NCI-H460 (cell line): ENCODE results near the gene COLGALT1. TPM values are rescaled to one million over a fixed set of nuclear protein-coding genes. Genes with fewer than 3 reads are reported as not detected.

Source experiments
- DNase-seq: peaks from one replicate; pipeline ENCODE4 v3.0.0-alpha.2; 2016; ENCODE audit warnings: low read depth; ENCODE audit errors: extremely low read depth
- total RNA-seq: library from RNA; depleted of rRNA; stranded (reverse); fragments of >200 nt; shearing (Covaris generic); gene quantifications from 2 replicates; pipeline ENCODE4 v1.2.3, GENCODE V29; 2014; rRNA removed

Gene COLGALT1
- total RNA-seq, 1 experiment from 2014 or later = 41.4 TPM

GRCh38 chr19:17617807-17618192, 62.4 kb downstream of the COLGALT1 start:
- no peak for DNase-seq

DNA sequence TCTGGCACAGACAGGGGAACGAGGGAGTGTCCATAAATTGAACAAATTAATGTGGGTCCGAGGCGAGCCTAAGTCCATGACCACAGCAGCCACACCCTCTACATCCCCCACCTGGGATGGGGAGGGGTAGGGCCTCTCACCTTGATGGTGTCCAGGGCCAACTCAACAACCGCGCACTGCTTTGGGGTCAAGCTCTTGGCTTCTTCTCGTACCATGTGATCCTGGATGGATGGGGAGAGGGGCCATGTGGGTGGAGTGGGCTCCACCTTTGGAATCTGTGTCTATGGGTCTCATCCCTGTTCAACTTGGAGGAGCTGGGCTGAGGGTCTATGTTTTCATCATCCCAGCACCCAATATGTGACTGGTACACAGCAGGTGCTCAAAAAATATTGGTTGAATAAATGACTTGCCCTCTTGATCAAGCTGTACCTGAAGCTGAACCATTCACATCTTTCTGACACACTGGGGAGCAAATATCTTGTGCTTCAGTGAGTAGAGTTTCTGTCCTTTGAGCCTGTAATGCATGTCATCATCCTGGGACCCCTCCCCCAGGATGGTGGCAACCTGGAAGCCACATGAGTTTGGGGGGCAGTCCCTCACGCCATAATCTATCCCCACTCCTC, 62.9 kb downstream of the COLGALT1 start:
- DNase-seq = no peak

GRCh38 chr19:17618936-17619335, 63.5 kb downstream of the COLGALT1 start:
- DNase-seq = no peak

GRCh38 chr19:17620696-17621095, 65.2 kb downstream of the COLGALT1 start:
- DNase-seq = no peak

GRCh38 chr19:17623224-17623935, 67.9 kb downstream of the COLGALT1 start:
- no peak for DNase-seq

- no peak for DNase-seq
Observed at GRCh38 chr19:17624314-17624991, 69.0 kb downstream of the COLGALT1 start.

GRCh38 chr19:17625043-17625442, 69.6 kb downstream of the COLGALT1 start:
- DNase-seq = no peak

DNA sequence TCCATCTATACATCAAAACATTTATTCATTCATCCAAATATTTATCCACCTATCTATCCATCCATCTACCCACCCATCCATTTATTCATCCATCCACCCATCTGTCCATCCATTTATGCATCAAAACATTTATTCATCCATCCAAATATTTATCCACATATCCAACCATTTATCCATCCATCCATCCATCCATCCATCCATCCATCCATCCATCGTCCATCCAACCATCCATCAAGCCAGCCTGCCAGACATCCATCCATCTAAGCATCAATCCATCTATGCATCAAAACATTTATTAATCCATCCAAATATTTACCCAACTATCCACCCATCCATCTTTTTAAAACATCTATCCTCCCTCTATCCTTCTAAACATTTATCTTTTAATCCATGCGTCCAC, 70.5 kb downstream of the COLGALT1 start:
- DNase-seq = no peak

- no peak for DNase-seq
Observed at GRCh38 chr19:17626456-17627015, 71.1 kb downstream of the COLGALT1 start.

GRCh38 chr19:17627161-17627560, 71.7 kb downstream of the COLGALT1 start:
- no peak for DNase-seq

DNA sequence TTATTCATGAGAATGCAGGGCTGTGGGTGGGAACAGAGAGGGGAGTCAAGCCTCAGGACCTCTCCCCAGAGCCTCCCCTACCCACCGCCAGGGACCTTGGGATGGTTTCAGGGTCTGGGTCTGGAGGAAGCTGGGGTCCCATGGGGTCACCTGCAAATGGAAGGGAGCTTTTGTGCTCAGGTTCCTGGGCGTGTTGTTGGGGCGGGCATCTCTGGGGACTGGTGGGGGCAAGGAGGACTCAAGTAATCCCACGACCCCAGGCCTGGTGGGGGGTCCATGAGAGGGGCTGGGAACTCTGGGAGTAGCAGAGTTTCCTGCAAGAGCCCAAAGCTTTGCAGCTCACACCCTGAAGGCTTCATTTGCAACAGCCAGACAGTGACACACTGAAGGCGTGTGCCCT, 72.5 kb downstream of the COLGALT1 start:
- no peak for DNase-seq

DNA sequence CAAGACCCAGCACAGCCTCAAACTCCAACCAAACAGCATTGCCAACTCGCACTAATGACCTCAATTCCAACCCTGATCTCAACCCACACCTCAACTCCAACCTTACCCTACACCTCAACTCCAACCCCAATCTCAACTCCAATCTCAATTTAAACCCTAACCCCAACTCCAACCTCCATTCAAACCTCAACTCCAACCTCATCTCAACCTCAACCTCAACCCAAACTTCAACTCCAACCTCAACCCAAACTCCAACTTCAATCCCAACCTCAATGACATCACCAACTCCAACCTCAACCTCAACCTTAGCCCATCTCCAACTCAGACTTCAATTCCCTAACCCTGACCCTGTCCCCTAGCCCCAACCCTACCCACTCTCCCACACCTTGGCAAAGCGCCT, 74.3 kb downstream of the COLGALT1 start:
- DNase-seq = no peak

DNA sequence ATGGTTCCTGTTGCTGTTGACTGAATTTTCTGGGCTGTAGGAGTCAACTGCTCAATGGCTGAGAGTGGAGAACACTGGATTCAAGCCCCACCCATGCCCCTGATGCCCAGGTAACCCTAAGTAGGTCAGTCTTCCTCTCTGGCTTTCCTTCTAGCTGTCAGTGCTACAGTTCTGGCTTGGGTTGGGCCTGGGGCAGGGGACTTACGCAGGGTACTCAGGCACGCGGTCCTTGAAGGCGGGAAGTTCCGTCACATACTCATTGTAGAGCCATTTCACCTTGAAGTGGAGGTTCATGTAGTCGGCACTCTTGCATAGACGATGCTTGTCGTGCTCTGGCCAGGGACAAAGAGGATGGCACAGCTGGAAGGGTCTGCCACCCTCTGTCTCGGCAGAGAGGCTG, 77.1 kb downstream of the COLGALT1 start:
- no peak for DNase-seq

Other genes with a start within 250 kb of the COLGALT1 start
- 55.1 and 60.1 TPM in 2 replicates for gene MRPL34, start 249.8 kb upstream of the COLGALT1 start, total RNA-seq
- 15.1 and 15.3 TPM in 2 replicates for gene DDA1, start 246.1 kb upstream of the COLGALT1 start, total RNA-seq
- 3.8 and 4.5 TPM in 2 replicates for gene ANO8, start 220.8 kb upstream of the COLGALT1 start, total RNA-seq
- 19.8 and 21.9 TPM in 2 replicates for gene GTPBP3, start 218.1 kb upstream of the COLGALT1 start, total RNA-seq
- not detected in 2 replicates for gene PLVAP, start 178.3 kb upstream of the COLGALT1 start, total RNA-seq
- gene CCDC194, start 161.5 kb upstream of the COLGALT1 start, total RNA-seq = not detected in 2 replicates
- 0.52 TPM in 1 of 2 replicates, not detected in the other for gene BST2, start 150.0 kb upstream of the COLGALT1 start, total RNA-seq
- 54.7 and 74.6 TPM in 2 replicates for gene MVB12A, start 135.6 kb upstream of the COLGALT1 start, total RNA-seq
- gene TMEM221, start 107.0 kb upstream of the COLGALT1 start, total RNA-seq = 0.10 TPM in 1 of 2 replicates, not detected in the other
- gene NXNL1, start 94.7 kb upstream of the COLGALT1 start, total RNA-seq = not detected in 2 replicates
- 5.9 and 8.1 TPM in 2 replicates for gene SLC27A1, start 85.1 kb upstream of the COLGALT1 start, total RNA-seq
- gene PGLS, start 44.0 kb upstream of the COLGALT1 start, total RNA-seq = 46.0 and 60.8 TPM in 2 replicates
- 0.69 and 0.84 TPM in 2 replicates for gene UNC13A, start 132.7 kb downstream of the COLGALT1 start, total RNA-seq
- 10.4 and 10.5 TPM in 2 replicates for gene MAP1S, start 163.8 kb downstream of the COLGALT1 start, total RNA-seq
- gene FCHO1, start 195.8 kb downstream of the COLGALT1 start, total RNA-seq = 4.1 and 4.6 TPM in 2 replicates
- 0.05 TPM in 1 of 2 replicates, not detected in the other for gene B3GNT3, start 239.5 kb downstream of the COLGALT1 start, total RNA-seq